ENCODE measurements around the gene NT5DC3.

The NT5DC3 gene

GRCh38 chr12:103833095-103833775 is 7.8 kb downstream of the NT5DC3 start:
- no peak for TF ChIP-seq CTCF (IDR thresholded peaks at IDR 0.05; ENCODE audit: insufficient read depth, low read depth, low read length, missing control alignments)
- H3K4me3 ChIP-seq (ENCODE audit: low read depth, low read length), result no peak overlapping the region
- no peak for DNase-seq (ENCODE audit: low read depth)

- no peak for TF ChIP-seq CTCF (IDR thresholded peaks at IDR 0.05; ENCODE audit: insufficient read depth, low read depth, low read length, missing control alignments)
- no peak overlapping the region for H3K4me3 ChIP-seq (ENCODE audit: low read depth, low read length)
- DNase-seq (ENCODE audit: low read depth), result peak; percentile 5
These were observed 8.7 kb downstream of the NT5DC3 start for GRCh38 chr12:103832048-103832997.

- DNase-seq (ENCODE audit: low read depth), result no peak
- TF ChIP-seq CTCF (IDR thresholded peaks at IDR 0.05; ENCODE audit: insufficient read depth, low read depth, low read length, missing control alignments), result no peak
These were observed 10.2 kb downstream of the NT5DC3 start for GRCh38 chr12:103830730-103831320.

GRCh38 chr12:103830025-103830725 is 10.9 kb downstream of the NT5DC3 start:
- no peak for DNase-seq (ENCODE audit: low read depth)
- no peak for TF ChIP-seq CTCF (IDR thresholded peaks at IDR 0.05; ENCODE audit: insufficient read depth, low read depth, low read length, missing control alignments)
- no peak overlapping the region for H3K4me3 ChIP-seq (ENCODE audit: low read depth, low read length)

More at GRCh38 chr12:103830730-103831320, 10.2 kb downstream of the NT5DC3 start:
- H3K4me3 ChIP-seq (ENCODE audit: low read depth, low read length), result no peak overlapping the region

GRCh38 chr12:103829092-103829491 is 11.9 kb downstream of the NT5DC3 start:
- TF ChIP-seq CTCF (IDR thresholded peaks at IDR 0.05; ENCODE audit: insufficient read depth, low read depth, low read length, missing control alignments), result no peak
- DNase-seq (ENCODE audit: low read depth), result no peak
- H3K4me3 ChIP-seq (ENCODE audit: low read depth, low read length), result no peak overlapping the region

- no peak for DNase-seq (ENCODE audit: low read depth)
- TF ChIP-seq CTCF (IDR thresholded peaks at IDR 0.05; ENCODE audit: insufficient read depth, low read depth, low read length, missing control alignments), result no peak
- H3K4me3 ChIP-seq (ENCODE audit: low read depth, low read length), result no peak overlapping the region
These were observed 13.1 kb downstream of the NT5DC3 start for GRCh38 chr12:103827911-103828391.

Measured in GM12865 (cell line).